NCI-H82 (cell line): ENCODE results near the gene PIP5K1B.

Experiments
- DNase-seq: peaks from one replicate; lab custom pipeline; 2025; lab: John Stamatoyannopoulos, UW

Gene PIP5K1B

DNA sequence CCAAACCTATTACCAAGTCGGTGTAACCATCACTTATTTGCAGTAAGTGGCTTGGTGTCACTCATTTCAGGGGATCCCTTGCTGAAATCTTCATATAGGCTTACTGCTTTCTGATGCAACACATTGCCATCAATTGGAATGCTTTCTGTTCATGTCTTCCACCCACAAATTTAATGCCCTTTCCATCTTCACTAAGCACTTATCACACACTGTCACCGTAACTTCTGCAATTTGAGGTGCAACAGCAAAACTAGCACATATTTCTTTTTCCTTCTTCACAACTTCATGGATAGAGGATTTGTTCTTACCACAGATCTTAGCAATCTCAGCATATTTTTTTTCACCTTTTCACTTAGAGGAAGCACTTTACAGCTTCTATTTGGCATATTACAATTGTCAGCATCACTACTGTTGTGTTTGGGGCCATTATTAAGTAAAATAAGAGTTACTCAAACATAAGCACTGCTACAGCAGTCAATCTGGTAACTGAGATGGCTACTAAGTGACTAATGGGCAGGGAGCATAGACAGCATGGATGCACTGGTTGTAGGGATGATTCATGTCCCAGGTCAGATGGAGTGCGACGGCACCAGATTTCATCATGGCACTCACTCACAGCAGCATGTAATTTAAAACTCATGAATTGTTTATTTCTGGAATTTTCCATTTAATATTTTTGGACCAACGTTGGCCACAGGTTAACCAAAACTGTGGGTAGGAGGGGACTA is 70.1 kb downstream of the PIP5K1B start:
- DNase-seq = no peak

DNA sequence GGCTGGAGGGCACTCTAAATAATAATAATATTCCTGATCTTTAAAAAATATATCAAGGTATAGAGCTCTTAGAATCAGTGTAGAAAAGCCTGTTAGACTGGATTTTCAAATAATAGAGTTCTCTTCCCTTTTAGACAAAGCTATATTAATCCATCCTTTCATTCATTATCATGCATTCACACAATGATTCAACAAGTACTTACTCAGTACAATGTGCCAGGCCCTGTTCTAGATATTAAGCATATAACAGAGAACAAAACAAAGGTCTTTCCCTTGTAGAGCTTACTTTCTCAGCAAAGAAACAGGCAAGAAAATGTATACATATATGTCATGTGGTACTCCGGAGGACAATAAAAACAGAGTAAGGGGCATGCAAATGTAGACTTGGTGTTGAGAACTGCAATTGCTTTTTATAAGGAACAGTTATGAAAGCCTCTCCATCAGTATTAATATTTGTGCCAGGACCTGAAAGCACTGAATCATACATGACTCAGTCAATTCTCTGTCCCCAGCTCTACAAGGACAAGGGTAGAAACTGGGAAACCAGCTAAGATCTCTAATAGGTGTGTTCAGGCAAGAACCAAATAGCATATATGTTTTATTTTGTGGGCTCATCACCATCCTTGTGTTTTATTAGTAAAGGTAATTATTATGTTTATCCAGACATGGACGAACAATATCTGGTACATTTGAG is 72.2 kb downstream of the PIP5K1B start:
- DNase-seq = no peak

DNA sequence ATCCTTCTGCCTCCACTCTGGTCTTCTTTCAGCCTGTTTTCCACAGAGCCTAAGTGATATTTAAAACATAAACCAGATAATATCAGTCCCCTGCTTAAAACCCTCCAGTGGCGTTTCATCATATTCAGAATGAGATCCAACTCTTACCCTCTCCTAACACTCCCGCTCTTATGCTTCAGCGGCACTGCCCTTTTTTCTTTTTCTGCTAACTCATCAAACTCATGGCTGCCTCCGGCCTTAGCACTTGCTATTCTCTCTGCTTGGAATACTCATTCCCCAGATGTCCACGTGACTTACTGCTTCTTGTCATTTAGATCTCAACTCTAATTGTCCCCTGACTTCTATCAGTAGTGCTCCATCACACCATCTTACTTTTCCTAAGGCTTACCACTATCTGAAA is 73.6 kb downstream of the PIP5K1B start:
- DNase-seq = no peak

- peak; percentile 94 for DNase-seq
These were observed 74.7 kb downstream of the PIP5K1B start for GRCh38 chr9:68779558-68780379.

- DNase-seq = no peak
These were observed 75.3 kb downstream of the PIP5K1B start for GRCh38 chr9:68780380-68780712.

DNA sequence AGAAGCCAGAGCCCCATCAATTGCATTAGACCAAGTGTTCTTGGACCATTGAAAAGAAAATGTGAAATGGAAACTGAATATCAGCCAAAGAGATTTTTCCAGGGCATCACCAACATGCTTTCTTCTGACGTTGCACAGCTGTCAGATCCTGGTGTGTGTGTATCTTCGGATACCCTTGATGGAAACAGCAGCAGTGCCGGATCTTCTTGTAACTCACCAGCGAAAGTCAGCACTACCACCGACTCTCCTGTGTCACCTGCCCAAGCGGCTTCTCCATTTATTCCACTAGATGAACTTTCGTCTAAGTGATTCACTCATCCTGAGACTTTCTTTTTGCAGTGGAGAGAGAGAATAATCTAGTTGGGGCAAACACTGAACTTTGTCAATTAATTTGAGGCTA is 75.7 kb downstream of the PIP5K1B start:
- DNase-seq = peak; percentile 26

DNA sequence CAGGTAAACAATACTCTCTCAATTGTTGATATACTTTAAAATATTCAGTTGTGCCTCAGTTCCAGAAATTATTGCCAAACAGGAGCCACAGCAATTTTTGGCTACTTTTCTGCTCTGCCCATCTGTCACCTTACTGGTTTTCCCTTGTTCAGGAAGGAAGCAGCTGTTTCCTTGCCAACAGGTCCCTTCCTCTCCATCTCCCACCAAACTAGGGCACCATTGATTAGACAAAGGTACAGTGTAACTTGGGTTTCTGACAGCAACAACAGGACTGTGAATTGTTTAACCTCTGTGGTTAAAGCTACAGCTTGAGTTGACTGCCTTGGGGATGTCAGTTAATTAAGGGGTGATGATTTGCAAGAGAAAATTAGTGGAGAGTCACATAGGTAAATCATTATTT is 76.9 kb downstream of the PIP5K1B start:
- DNase-seq = no peak

DNA sequence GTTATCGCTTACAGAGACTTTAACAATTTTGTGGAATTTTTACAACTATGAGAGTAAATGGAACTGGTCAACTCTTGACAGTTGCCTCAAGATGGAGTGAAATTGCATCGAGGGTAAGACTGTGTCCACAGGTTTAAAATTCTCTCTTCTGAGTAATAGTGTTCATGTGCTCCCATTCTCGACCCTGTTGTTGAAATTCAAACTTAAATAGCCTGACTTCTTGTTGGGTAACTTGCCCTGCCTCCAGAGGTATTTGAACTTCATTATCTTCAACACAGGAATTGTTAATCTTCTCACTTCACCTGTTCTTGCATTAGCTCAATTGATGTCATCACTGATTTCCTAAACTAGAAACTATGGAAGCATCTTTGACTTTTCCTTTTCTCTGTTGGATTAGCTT is 77.5 kb downstream of the PIP5K1B start:
- DNase-seq = no peak

DNA sequence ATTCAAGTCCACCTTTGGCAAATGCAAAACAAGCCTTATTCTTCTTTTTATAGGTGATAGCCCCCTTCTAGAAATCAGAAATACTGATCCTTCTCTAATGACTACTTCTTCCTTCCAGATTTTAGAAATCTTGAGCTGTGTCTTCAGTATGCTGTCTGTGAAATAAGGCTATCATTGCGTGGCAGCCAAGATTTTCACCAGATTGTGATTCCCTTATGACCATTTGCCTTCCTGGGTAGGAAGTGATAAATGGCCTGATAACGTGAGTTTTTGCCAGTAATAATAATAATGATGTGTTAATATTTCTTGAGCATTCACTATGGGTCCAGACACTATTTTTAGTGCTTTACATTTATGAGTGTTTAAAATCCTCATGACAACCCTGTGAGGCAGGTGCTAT is 80.9 kb downstream of the PIP5K1B start:
- DNase-seq = no peak

DNA sequence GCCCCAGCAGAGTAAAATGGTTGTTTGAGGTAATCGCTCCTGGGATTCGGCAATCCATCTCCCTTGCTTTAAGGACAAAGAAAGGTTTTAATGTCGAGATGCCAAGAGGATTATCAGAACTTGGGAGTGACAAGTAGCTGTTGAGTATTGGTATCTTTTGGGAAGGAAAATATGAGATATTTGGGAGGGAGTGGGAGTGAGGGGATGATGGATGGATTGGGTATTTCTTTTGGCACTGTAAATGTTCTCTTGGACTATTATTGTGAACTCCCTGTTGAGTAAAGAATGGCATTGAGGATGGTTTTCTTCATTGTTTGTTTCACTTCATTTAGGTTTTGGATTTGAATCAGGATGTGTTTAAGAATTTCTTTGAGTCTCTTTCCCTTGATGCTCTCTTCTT is 86.1 kb downstream of the PIP5K1B start:
- no peak for DNase-seq

- DNase-seq = no peak
These were observed 88.7 kb downstream of the PIP5K1B start for GRCh38 chr9:68793605-68794343.

- DNase-seq = no peak
These were observed 89.9 kb downstream of the PIP5K1B start for GRCh38 chr9:68794898-68795297.

DNA sequence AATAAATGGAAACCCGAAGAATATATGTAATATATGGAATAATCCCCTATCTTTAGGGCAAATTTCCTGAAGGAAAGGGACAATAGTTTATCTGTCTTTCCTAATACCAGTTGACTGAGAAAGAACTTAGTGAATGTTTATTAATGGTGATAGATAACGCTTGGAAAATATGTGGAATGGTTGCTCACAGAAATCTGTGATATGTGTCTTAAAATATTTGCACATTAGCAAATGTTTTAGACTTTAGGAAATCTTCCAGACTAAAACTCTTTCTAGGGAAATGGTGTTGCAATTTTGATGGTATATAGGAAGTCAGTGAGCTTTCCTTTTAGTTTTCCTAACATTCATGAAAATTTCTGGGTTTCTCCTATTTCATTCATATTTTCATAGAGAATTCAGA is 90.4 kb downstream of the PIP5K1B start:
- no peak for DNase-seq

DNA sequence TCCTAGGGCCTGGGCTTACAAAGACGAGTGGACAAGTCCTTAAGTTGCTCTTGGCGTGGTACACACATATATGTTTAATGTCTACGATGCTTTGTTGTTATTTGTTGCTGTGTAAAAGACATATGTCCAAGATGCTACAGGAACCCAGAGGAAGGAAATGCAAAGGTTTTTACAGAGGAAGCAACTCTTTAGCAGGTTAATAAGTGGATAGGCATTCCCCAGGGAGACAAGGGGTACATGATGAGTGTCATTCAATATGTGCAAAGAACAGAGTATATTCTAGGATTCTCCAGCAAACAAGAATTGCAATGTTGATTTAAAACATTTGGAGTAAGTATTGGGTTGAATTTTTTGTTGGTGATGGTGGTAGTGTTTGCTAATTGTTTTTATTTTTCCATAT is 92.1 kb downstream of the PIP5K1B start:
- no peak for DNase-seq

- no peak for DNase-seq
These were observed 93.4 kb downstream of the PIP5K1B start for GRCh38 chr9:68798423-68798822.

GRCh38 chr9:68800836-68801235 is 95.8 kb downstream of the PIP5K1B start:
- DNase-seq = no peak

- DNase-seq = no peak
These were observed 97.5 kb downstream of the PIP5K1B start for GRCh38 chr9:68802525-68803015.

- no peak for DNase-seq
These were observed 100.2 kb downstream of the PIP5K1B start for GRCh38 chr9:68804911-68805889.

DNA sequence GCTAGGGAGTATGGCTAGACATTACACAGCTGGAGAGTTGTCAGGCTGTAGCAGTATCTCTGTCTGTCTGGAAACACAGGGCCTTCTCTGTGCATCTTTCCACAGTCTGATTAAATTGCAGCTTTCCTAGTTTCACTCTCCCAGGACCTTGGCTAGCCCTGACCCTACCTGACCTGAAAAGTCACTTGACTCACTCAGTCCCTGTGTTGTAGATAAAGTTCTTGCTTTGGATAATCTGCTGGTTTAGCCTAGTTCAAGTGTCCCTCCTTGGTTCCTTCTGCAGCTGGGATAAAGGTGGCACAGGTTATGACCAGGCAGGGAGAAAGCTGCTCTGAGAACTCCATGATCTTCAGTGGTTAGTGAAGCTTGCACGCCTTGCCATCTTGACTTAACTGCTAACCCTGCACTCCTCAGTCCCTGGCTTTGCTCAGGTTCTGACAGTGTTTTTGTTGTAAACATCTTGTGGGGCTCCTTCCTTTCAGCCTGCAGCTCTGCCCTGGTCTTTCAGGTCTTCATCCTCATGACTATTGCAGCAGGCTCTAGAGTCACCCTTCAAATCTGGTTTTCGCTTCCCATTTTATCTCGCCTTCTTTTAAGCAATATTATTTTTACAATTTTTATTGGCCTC is 101.0 kb downstream of the PIP5K1B start:
- DNase-seq = no peak

DNA sequence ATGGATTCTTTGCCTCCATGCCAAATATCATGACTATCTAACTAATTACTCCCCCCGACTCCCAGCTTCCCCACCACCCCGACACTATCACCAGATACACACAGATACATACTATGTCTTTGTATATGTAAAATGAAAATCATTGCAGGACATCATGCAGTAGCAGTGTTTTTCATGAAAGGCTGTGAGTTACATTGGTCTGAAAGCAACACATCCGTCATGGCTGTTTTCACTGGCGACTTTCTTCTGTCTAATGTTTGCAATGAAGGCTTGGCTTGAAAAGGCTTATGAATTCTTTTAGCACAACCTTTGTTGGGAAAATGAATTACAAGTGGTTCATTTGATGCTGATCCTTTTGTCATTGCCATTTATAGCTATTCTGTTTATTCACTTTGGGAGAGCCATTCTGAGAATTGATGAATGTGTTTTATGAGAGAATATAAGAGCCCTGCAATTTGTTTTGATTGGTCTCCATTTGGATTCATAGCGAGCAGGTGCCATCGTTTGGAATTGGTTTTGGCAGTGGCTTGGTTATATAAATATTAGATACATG is 103.4 kb downstream of the PIP5K1B start:
- DNase-seq = no peak
